Endothelial cell of umbilical vein (primary cell): ENCODE measurements around the gene DCAF7. TPM values are rescaled to one million over a fixed set of nuclear protein-coding genes. Genes with fewer than 3 reads are reported as not detected.

Source experiments
- BruUV-seq: library from RNA; stranded (reverse); fragments of 400-500 nt; replicated peaks from 2 replicates; lab custom pipeline; 2021; lab: Mats Ljungman, UMichigan
- CTCF ChIA-PET: fragments of 300-600, 350-600 bp; sonication (Branson Sonifier 250); formaldehyde crosslinking; loops from one replicate; lab custom pipeline; 2021; ENCODE audit warnings: antibody characterized with exemption, inconsistent platforms; lab: Charles Lee
- POLR2A ChIA-PET: fragments of 300-600, 350-600 bp; sonication (Branson Sonifier 250); formaldehyde crosslinking; loops from one replicate; lab custom pipeline; 2021; ENCODE audit warnings: antibody characterized with exemption, inconsistent platforms; lab: Charles Lee
- DNase-seq: peaks from one replicate; pipeline ENCODE4 v3.0.0-alpha.2; 2011; ENCODE audit warnings: low read depth, low spot score
- FAIRE-seq: peaks from 2 replicates; lab custom pipeline; 2011; peaks lifted over from hg19 to GRCh38; lab: Jason Lieb, UNC
- H2AFZ ChIP-seq: 2 replicates; pipeline ENCODE4 v1.6.0; 2012; ENCODE audit warnings: low read depth, low read length, control low read depth, inconsistent platforms
- H3K27ac ChIP-seq: 2 replicates; pipeline ENCODE4 v1.5.1; 2011; ENCODE audit warnings: low read depth, mild to moderate bottlenecking, control low read depth, low read length, moderate library complexity; ENCODE audit not compliant: insufficient read depth
- H3K27me3 ChIP-seq, 2 experiments: 2 replicates each; pipeline versions ENCODE4 v1.6.0 to v1.6.1; 2011; ENCODE audit warnings: low read length in 2 of 2, mixed read lengths in 1 of 2; ENCODE audit not compliant: control insufficient read depth in 2 of 2, insufficient read depth in 2 of 2
- H3K36me3 ChIP-seq, 2 experiments: 2 replicates in 1 of 2; 3 replicates in 1 of 2; pipeline ENCODE4 v1.5.1; 2011; ENCODE audit warnings: low read length in 2 of 2, mild to moderate bottlenecking in 1 of 2, moderate library complexity in 1 of 2; ENCODE audit not compliant: control insufficient read depth in 2 of 2, insufficient read depth in 2 of 2; ENCODE audit errors: extremely low read depth in 1 of 2
- H3K4me1 ChIP-seq: 3 replicates; pipeline ENCODE4 v1.5.1; 2011; ENCODE audit warnings: mild to moderate bottlenecking, low read length; ENCODE audit not compliant: control insufficient read depth, insufficient read depth; ENCODE audit errors: extremely low read depth
- H3K4me2 ChIP-seq: 2 replicates; pipeline ENCODE4 v1.6.1; 2011; ENCODE audit warnings: low read length, control low read depth, mixed read lengths; ENCODE audit not compliant: insufficient read depth
- H3K4me3 ChIP-seq, 3 experiments: fragments of 200-600 bp in 1 of 3; sonication (generic), shearing (Covaris generic) in 1 of 3; replicated peaks in 1 of 3; 2 replicates each; pipeline ENCODE4 v1.5.1; 2011 to 2016; ENCODE audit warnings: control low read depth in 3 of 3, low read length in 3 of 3, mild to moderate bottlenecking in 2 of 3, inconsistent platforms in 1 of 3, low read depth in 1 of 3, moderate library complexity in 1 of 3; ENCODE audit not compliant: insufficient read depth in 1 of 3
- H3K79me2 ChIP-seq: 2 replicates; pipeline ENCODE4 v1.6.0; 2012; ENCODE audit warnings: low read length, inconsistent platforms; ENCODE audit not compliant: control insufficient read depth, insufficient read depth
- H3K9ac ChIP-seq: replicated peaks from 2 replicates; pipeline ENCODE3; 2011; ENCODE audit warnings: low read length, control low read depth; ENCODE audit not compliant: insufficient read depth; ENCODE audit errors: extremely low read depth
- H3K9me1 ChIP-seq: replicated peaks from 3 replicates; pipeline ENCODE4 v1.6.0; 2011; ENCODE audit warnings: mild to moderate bottlenecking, low read length; ENCODE audit not compliant: control insufficient read depth, insufficient read depth; ENCODE audit errors: extremely low read depth
- H3K9me3 ChIP-seq: replicated peaks from 2 replicates; pipeline ENCODE4 v1.5.1; 2012; ENCODE audit warnings: low read length, inconsistent platforms; ENCODE audit not compliant: control insufficient read depth, insufficient read depth
- H4K20me1 ChIP-seq: replicated peaks from 2 replicates; pipeline ENCODE3; 2011; ENCODE audit warnings: mild to moderate bottlenecking, low read length; ENCODE audit not compliant: control insufficient read depth, insufficient read depth; ENCODE audit errors: extremely low read depth
- EZH2 ChIP-seq: IDR thresholded peaks from 2 replicates; pipeline ENCODE4 v1.6.1; 2012; ENCODE audit warnings: borderline replicate concordance, low read depth, mild to moderate bottlenecking, moderate library complexity, low read length, inconsistent platforms; ENCODE audit not compliant: severe bottlenecking
- JUN ChIP-seq: IDR thresholded peaks from 2 replicates; pipeline ENCODE4 v1.6.1; 2011; ENCODE audit warnings: borderline replicate concordance, low read depth; ENCODE audit not compliant: insufficient read length, insufficient read depth
- POLR2A ChIP-seq: IDR thresholded peaks from 2 replicates; pipeline ENCODE4 v1.6.1; 2012; ENCODE audit warnings: low read depth, mild to moderate bottlenecking, control low read depth, low read length
- POLR2AphosphoS5 ChIP-seq: IDR thresholded peaks from 2 replicates; pipeline ENCODE4 v1.6.1; 2012; ENCODE audit warnings: low read depth, mild to moderate bottlenecking, control low read depth, low read length, moderate library complexity; ENCODE audit not compliant: insufficient read depth
- dilution Hi-C: fragments of 300-500 bp; cut with MboI; formaldehyde crosslinking; loops from one replicate; pipeline ENCODE4 v1.15.0; 2019; ENCODE audit warnings: low sequenced_read_pairs; ENCODE audit not compliant: extremely low pct_ligation_motif_present
- intact Hi-C: fragments of 100-400 bp; cut with micrococcal nuclease; formaldehyde crosslinking; loops from one replicate; pipeline ENCODE4 v1.10.0; 2022
- polyA plus RNA-seq, 4 experiments: library from polyadenylated mRNA; depleted of rRNA in 3 of 4; stranded (reverse) in 3 of 4; unstranded in 1 of 4; fragments of >200 nt; gene quantifications; 2 replicates each; pipeline versions ENCODE4 v1.2.1 to v1.2.3, GENCODE V29; 2011 to 2012; ENCODE audit warnings: missing spikeins in 1 of 4
- total RNA-seq: library from RNA; stranded (reverse); gene quantifications from 2 replicates; pipeline ENCODE4 v1.2.3, GENCODE V29; 2021

The DCAF7 gene
- total and polyA plus RNA-seq, 2 donors (not counting 3 experiments of a cell fraction or from before 2014, with no cell fraction given): 82.8 to 100 TPM

- Histone ChIP-seq H3K9me3 (no peaks in the 10 kb centered on the region), H3K9me1 (no peaks in the 10 kb centered on the region), H3K4me3 (no peak overlapping the region), H3K4me1 (peaks cover 4% of the 10 kb centered on the region), H3K36me3 (no peaks in the 10 kb centered on the region), H4K20me1 (no peaks in the 10 kb centered on the region), H3K79me2 (no peaks in the 10 kb centered on the region), H3K27ac (no peak overlapping the region), H3K9ac (no peak overlapping the region), H3K4me2 (no peak overlapping the region), H3K27me3 (peaks cover 0 to 1% of the 10 kb centered on the region in 2 experiments), H2AFZ (no peak overlapping the region)
- CTCF ChIA-PET: interaction anchor here (1.0 to 1.4 kb wide), 2 partner anchors 67 to 119 kb away, joined by 5 to 6 read pairs; no protein-coding TSS in a partner anchor
- dilution Hi-C loops: no loop called here
- no TSS peak for BruUV-seq
- no peak for DNase-seq
- intact Hi-C loops: no loop called here
- POLR2A ChIA-PET: no interaction called here
- no peak for TF ChIP-seq EZH2
- no peak for TF ChIP-seq JUN
- no peak for TF ChIP-seq POLR2A
- FAIRE-seq: no peak
These were observed 5.6 kb upstream of the DCAF7 start for GRCh38 chr17:63544467-63545301.

- Histone ChIP-seq H3K4me2 (no peak overlapping the region), H3K9me1 (no peaks in the 10 kb centered on the region), H3K79me2 (peaks cover 10% of the 10 kb centered on the region), H3K27ac (no peak overlapping the region), H4K20me1 (no peaks in the 10 kb centered on the region), H2AFZ (no peak overlapping the region), H3K9ac (no peak overlapping the region), H3K9me3 (no peaks in the 10 kb centered on the region), H3K4me3 (no peak overlapping the region), H3K4me1 (peaks cover 5% of the 10 kb centered on the region), H3K36me3 (no peaks in the 10 kb centered on the region), H3K27me3 (no peaks in the 10 kb centered on the region)
- ChIA-PET POLR2A (interaction anchor here (0.7 kb wide), 1 partner anchor 28 kb away, joined by 8 read pairs; no protein-coding TSS in a partner anchor), CTCF (interaction anchor here (1.7 kb wide), 1 partner anchor 10 kb away, joined by 3 read pairs; no protein-coding TSS in a partner anchor)
- BruUV-seq: no TSS peak
- dilution Hi-C loops (no loop called here), intact Hi-C loops (no loop called here)
- TF ChIP-seq POLR2A: no peak
- TF ChIP-seq POLR2AphosphoS5: no peak
- no peak for TF ChIP-seq JUN
- FAIRE-seq (no peak), DNase-seq (no peak)
These were observed 3.8 kb upstream of the DCAF7 start for GRCh38 chr17:63546308-63547082.
